ENCODE measurements around the gene GPANK1. TPM values are rescaled to one million over a fixed set of nuclear protein-coding genes. Genes with fewer than 3 reads are reported as not detected.

The GPANK1 gene
- total RNA-seq, 2 donors from 2014 or later = 14.7 to 20.0 TPM

GRCh38 chr6:31660381-31661261 lies 4.2 kb downstream of the GPANK1 start, which contains the start of gene C6orf47:
Gene C6orf47, minus strand, starts transcription at chr6:31660778. Its CDS starts 831 bp downstream, at chr6:31659947.
- peak; percentile 90 for DNase-seq (ENCODE audit: low spot score)
- Histone ChIP-seq H3K36me3 (peaks cover 21% of the 10 kb centered on the region), H3K27me3 (no peaks in the 10 kb centered on the region), H3K27ac (peak within 1 kb of the TSS; percentile 81 to 89), H3K4me1 (peaks cover 0 to 55% of the 10 kb centered on the region in 2 donors), H3K9me3 (no peaks in the 10 kb centered on the region), H3K4me3 (peak within 1 kb of the TSS; percentile 71 to 83)
- TF ChIP-seq CTCF (IDR thresholded peaks at IDR 0.05) = no peak

- Histone ChIP-seq H3K27ac (peak overlapping the region; percentile 81 to 89), H3K27me3 (no peaks in the 10 kb centered on the region), H3K4me1 (peaks cover 0 to 55% of the 10 kb centered on the region in 2 donors), H3K9me3 (no peaks in the 10 kb centered on the region), H3K36me3 (peaks cover 21% of the 10 kb centered on the region), H3K4me3 (peak overlapping the region; percentile 71 to 83)
- TF ChIP-seq CTCF (IDR thresholded peaks at IDR 0.05) = no peak
- DNase-seq (ENCODE audit: low spot score) = no peak
Observed at GRCh38 chr6:31659649-31660380, 5.0 kb downstream of the GPANK1 start.

- no peak for TF ChIP-seq CTCF (IDR thresholded peaks at IDR 0.05)
- DNase-seq (ENCODE audit: low spot score) = no peak
- Histone ChIP-seq H3K4me3 (peak overlapping the region; percentile 71 to 83), H3K27me3 (no peaks in the 10 kb centered on the region), H3K4me1 (peaks cover 0 to 50% of the 10 kb centered on the region in 2 donors), H3K9me3 (no peaks in the 10 kb centered on the region), H3K27ac (peak overlapping the region; percentile 81 to 89), H3K36me3 (peaks cover 21% of the 10 kb centered on the region)
Observed at GRCh38 chr6:31658983-31659648, 5.7 kb downstream of the GPANK1 start.

GRCh38 chr6:31658158-31658688 lies 6.6 kb downstream of the GPANK1 start:
- Histone ChIP-seq H3K27me3 (no peaks in the 10 kb centered on the region), H3K4me3 (no peak overlapping the region), H3K27ac (no peak overlapping the region), H3K4me1 (peaks cover 0 to 48% of the 10 kb centered on the region in 2 donors), H3K36me3 (peaks cover 21% of the 10 kb centered on the region), H3K9me3 (no peaks in the 10 kb centered on the region)
- DNase-seq (ENCODE audit: low spot score) = no peak
- TF ChIP-seq CTCF (IDR thresholded peaks at IDR 0.05) = no peak

- no peaks in the 10 kb centered on the region for H3K27me3 ChIP-seq
- H3K4me1 ChIP-seq = peaks cover 0 to 43% of the 10 kb centered on the region in 2 donors
- no peaks in the 10 kb centered on the region for H3K9me3 ChIP-seq
- TF ChIP-seq CTCF (IDR thresholded peaks at IDR 0.05) = no peak
- no peak overlapping the region for H3K27ac ChIP-seq
- H3K4me3 ChIP-seq = no peak overlapping the region
- H3K36me3 ChIP-seq = peaks cover 21% of the 10 kb centered on the region
- DNase-seq (ENCODE audit: low spot score) = no peak
Observed at GRCh38 chr6:31657406-31658157, 7.2 kb downstream of the GPANK1 start.

All from right atrium auricular region (tissue), 2 donors.